ENCODE measurements around the gene RNASEH2C.

- no peak for TF ChIP-seq CTCF (IDR thresholded peaks at IDR 0.05)
- TF ChIP-seq POLR2A (IDR thresholded peaks at IDR 0.05), result no peak
These were observed 21.8 kb upstream of the RNASEH2C start for GRCh38 chr11:65742353-65742752.
